AG09309 (cell line): ENCODE measurements around the gene TIMM23.

ENCODE experiments used
- DNase-seq: peaks from one replicate; pipeline ENCODE4 v3.0.0-alpha.2; 2010; ENCODE audit warnings: low read depth
- H3K4me3 ChIP-seq: 2 replicates; pipeline ENCODE4 v1.5.1; 2011; ENCODE audit warnings: mild to moderate bottlenecking, low read depth, low read length, moderate library complexity; ENCODE audit not compliant: control insufficient read depth
- TF ChIP-seq, protein P1 (sequence below): IDR thresholded peaks from 2 replicates; pipeline ENCODE4 v1.5.1; 2011; ENCODE audit warnings: mild to moderate bottlenecking, low read depth, low read length, inconsistent platforms; ENCODE audit not compliant: insufficient read depth, control insufficient read depth; ENCODE audit errors: missing control alignments

The TIMM23 gene

DNA sequence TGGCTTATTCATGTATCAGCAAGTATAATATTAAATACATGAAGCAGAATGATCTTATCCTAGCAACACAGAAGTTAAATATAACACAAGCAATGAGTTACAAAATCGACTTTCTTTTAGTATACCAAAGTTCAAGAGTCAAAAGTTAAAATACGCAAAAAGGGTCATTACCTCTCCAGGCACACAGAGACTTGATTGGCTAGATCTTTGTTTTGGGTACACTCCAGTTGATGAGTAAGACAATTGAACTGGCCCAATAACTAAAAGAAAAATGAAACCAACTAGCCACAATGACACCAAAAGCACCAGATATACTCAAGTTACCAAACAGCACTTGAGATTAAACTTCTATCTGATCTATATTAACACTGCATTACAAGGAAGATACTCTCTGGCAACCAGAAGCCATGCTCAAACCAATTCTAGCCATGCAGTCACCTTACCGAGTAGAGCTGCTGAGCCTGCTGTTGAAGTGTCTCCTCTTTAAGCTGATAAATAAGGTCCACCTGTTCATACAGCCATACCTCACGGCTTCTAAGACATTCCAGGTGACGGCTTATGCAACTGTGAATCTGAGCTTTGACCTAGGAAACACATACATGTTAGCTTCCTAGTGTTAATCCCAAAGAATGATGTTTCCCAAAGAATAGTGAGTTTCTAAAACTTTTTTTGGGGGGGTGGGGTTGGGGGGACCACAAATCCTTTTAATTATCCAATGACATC lies 42.6 kb downstream of the TIMM23 start:
- no peak overlapping the region for H3K4me3 ChIP-seq
- DNase-seq = no peak
- TF ChIP-seq, protein P1, sequence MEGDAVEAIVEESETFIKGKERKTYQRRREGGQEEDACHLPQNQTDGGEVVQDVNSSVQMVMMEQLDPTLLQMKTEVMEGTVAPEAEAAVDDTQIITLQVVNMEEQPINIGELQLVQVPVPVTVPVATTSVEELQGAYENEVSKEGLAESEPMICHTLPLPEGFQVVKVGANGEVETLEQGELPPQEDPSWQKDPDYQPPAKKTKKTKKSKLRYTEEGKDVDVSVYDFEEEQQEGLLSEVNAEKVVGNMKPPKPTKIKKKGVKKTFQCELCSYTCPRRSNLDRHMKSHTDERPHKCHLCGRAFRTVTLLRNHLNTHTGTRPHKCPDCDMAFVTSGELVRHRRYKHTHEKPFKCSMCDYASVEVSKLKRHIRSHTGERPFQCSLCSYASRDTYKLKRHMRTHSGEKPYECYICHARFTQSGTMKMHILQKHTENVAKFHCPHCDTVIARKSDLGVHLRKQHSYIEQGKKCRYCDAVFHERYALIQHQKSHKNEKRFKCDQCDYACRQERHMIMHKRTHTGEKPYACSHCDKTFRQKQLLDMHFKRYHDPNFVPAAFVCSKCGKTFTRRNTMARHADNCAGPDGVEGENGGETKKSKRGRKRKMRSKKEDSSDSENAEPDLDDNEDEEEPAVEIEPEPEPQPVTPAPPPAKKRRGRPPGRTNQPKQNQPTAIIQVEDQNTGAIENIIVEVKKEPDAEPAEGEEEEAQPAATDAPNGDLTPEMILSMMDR = no peak

DNA sequence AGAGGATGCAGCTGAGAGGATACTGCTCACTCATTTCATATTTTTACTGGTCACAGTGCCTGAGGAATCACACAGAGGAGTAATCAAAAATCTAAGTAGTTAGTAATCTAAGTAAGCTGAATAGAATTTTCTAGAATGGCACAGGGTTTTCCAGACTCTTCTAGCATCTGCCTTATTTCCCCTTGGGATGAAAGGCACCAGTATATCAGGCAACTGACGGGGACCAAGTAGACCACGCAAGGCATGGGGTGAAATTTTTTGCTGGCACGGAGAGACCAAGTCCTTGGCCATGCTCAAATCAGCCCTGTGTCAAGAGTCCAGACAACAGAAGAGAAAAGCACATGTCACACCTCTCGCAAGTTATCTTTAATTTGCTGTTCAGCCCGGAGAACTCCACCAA lies 43.9 kb downstream of the TIMM23 start:
- DNase-seq = no peak
- TF ChIP-seq, protein P1 = no peak
- H3K4me3 ChIP-seq = no peak overlapping the region

DNA sequence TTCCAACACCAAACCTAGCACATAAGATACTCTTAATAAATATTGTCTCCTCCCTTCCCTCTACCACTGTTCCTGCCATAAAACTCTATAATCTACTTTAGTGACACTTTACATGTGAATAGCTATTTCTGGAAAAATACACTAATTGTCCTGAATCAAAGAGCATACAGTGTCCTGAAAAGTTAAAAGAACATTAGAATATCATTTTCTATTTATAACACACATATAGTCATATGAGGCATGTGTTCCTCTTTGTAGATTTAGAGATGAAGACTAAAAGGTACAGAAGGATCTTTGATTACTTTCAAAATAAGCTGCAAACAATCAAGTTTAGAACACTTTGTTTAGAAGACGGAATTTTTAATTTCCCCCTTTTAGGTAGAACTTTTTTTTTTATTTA lies 44.5 kb downstream of the TIMM23 start:
- no peak for DNase-seq
- H3K4me3 ChIP-seq = no peak overlapping the region
- TF ChIP-seq, protein P1 = no peak

DNA sequence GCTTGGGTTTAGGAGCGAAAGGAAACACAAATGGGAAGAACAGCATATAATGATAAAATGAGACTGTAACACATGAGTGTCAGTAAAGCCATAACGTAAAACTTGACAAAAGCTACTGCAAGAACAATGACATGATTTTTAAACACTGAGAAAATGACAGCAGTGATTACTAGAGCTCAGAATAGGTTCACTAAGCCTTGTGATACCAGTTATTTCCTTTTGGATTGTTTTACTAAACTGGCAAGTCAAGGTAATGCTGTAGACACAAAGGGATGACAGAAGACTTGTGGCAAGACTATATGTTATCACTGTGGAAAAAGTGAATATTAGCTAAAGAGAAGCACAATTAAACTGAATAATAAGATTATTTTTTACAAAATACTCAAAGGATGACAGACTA lies 45.4 kb downstream of the TIMM23 start:
- no peak overlapping the region for H3K4me3 ChIP-seq
- DNase-seq = no peak
- TF ChIP-seq, protein P1 = no peak

DNA sequence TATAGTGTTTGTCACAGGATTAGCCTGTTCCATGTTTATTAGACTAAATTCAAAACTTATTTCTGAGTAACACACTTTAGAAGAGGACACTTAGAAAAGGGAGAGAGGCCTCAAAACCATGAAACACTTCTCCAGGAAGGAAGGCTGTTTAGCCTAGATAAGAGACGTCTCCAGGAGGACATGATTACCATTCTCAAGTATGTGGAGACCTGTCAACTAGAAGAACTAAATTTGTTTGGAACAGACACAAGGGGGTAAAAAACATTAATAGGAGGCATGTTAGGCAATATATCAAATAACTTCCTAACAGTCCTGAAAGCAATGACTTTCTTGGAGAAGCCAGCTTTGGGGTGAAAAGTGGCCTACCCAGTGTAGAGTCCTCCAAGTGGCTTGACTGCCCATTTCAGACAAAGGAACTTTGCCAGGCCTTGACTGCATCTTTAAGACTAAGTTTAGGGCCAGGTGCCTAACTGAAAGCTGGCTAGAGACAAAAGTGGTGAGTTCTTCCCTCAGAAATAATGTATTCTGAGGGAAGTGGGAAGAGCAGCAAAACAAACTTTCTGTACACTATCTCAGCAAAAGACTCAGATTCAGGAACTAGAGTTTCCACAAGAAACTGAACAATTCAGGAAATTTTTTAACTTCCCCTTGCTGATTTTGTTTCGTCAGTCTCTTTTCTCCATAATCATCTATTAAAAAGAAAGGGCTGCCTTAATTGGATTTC lies 46.3 kb downstream of the TIMM23 start:
- no peak overlapping the region for H3K4me3 ChIP-seq
- DNase-seq = no peak
- TF ChIP-seq, protein P1 = no peak

GRCh38 chr10:46019177-46019528 lies 46.9 kb downstream of the TIMM23 start:
- no peak for DNase-seq
- H3K4me3 ChIP-seq = no peak overlapping the region
- TF ChIP-seq, protein P1 = no peak
